Measurements from ENCODE around the gene DNAH14. TPM values are rescaled to one million over a fixed set of nuclear protein-coding genes. Genes with fewer than 3 reads are reported as not detected.

DNAH14 gene
- total and polyA plus RNA-seq, 2 of the 4 experiments (the other 2 are of a cell fraction), result 2.7 to 3.6 TPM

DNA sequence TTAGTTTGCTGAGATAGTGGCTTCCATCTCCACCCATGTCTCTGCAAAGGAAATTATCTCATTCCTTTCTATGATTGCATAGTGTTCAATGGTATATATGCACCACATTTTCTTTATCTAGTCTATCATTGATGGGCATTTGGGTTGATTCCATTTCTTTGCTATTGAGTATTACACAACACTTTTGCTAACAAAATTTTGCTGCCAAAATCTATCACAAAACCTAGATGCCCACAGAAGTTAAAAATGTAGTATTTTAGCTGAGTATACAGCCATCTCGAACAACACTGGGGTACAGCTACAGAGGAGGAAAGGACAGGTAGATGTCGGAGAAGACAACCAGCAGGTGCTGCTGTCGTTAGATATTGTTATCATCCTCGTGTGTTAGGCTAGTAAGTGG, 430.6 kb downstream of the DNAH14 start:
- ATAC-seq (ENCODE audit: low read depth), result no peak
- BruUV-seq (replicated peaks), result no TSS peak
- in situ Hi-C loops (cut with MboI; ENCODE audit: low sequenced_read_pairs), result no loop called here

More for the DNA sequence above, 430.6 kb downstream of the DNAH14 start:
- Histone ChIP-seq H3K4me3 (ENCODE audit: insufficient read depth, low read depth, low read length) (no peak overlapping the region), H4K8ac (ENCODE audit: low read depth in 2 of 2, low read length in 2 of 2) (no peak overlapping the region), H2AK5ac (ENCODE audit: low read depth, low read length) (no peak overlapping the region), H2AK9ac (replicated peaks; ENCODE audit: low read depth, low read length, poor library complexity) (no peak overlapping the region), H4K91ac (ENCODE audit: insufficient read depth, low read depth, low read length) (no peak overlapping the region), H3K79me1 (ENCODE audit: low read depth in 1 of 2, low read length in 2 of 2) (no peaks in the 10 kb centered on the region), H4K20me1 (ENCODE audit: insufficient read depth, low read length) (no peaks in the 10 kb centered on the region), H3K36me3 (ENCODE audit: control insufficient read depth, insufficient read depth, low read length) (no peaks in the 10 kb centered on the region), H2BK15ac (ENCODE audit: low read depth, low read length) (no peak overlapping the region), H2BK5ac (ENCODE audit: low read depth, low read length, poor library complexity, severe bottlenecking) (no peak overlapping the region), H3K27ac (ENCODE audit: insufficient read depth, low read length) (no peak overlapping the region), H2BK20ac (ENCODE audit: low read depth, low read length) (no peak overlapping the region), H3K27me3 (ENCODE audit: control insufficient read depth, insufficient read depth, low read length) (0 out of 2 replicates have a peak, but pooled peaks cover 1% of the 10 kb centered on the region), H3K4me2 (ENCODE audit: low read depth, low read length) (no peak overlapping the region), H3K9me1 (ENCODE audit: insufficient read depth, low read length) (no peaks in the 10 kb centered on the region), H3K4ac (ENCODE audit: low read depth, low read length) (no peak overlapping the region), H3K23ac (ENCODE audit: low read depth, low read length) (no peak overlapping the region), H3K9me3 (ENCODE audit: control insufficient read depth, insufficient read depth, low read length) (no peaks in the 10 kb centered on the region), H2AFZ (replicated peaks; ENCODE audit: low read length, poor library complexity) (no peak overlapping the region), H2BK120ac (ENCODE audit: low read depth, low read length) (no peak overlapping the region), H3K4me1 (ENCODE audit: control insufficient read depth, insufficient read depth, low read length) (no peaks in the 10 kb centered on the region), H3K18ac (ENCODE audit: low read depth, low read length) (no peak overlapping the region), H3K9ac (ENCODE audit: low read depth, low read length) (no peak overlapping the region), H3K14ac (replicated peaks; ENCODE audit: low read depth, low read length) (no peak overlapping the region), H3K56ac (ENCODE audit: extremely low read depth, insufficient read depth, low read length) (no peak overlapping the region), H4K5ac (ENCODE audit: low read depth, low read length) (no peak overlapping the region)
- WGBS, 2 experiments (ENCODE audit: extremely low coverage in 2 of 2, insufficient read length in 1 of 2), result no CpG with 5 or more reads among the region's 4 CpGs
- dilution Hi-C loops (cut with HindIII; ENCODE audit: low sequenced_read_pairs, unreplicated experiment) (no loop called here), intact Hi-C loops (cut with micrococcal nuclease) (no loop called here)
- TF ChIP-seq RCOR1 (IDR thresholded peaks at IDR 0.05; ENCODE audit: insufficient replicate concordance, low read length) (no peak), POLR2A (IDR thresholded peaks at IDR 0.05; ENCODE audit: low read depth, low read length) (no peak), SMC3 (IDR thresholded peaks at IDR 0.05; ENCODE audit: low read depth, low read length) (no peak), RAD21 (IDR thresholded peaks at IDR 0.05; ENCODE audit: low read length) (no peak), MXI1 (IDR thresholded peaks at IDR 0.05; ENCODE audit: borderline replicate concordance, low read depth, low read length) (no peak), MAFK (IDR thresholded peaks at IDR 0.05; ENCODE audit: low read depth, low read length) (no peak), FOS (IDR thresholded peaks at IDR 0.05; ENCODE audit: low read depth, low read length) (no peak), USF2 (IDR thresholded peaks at IDR 0.05; ENCODE audit: low read depth, low read length) (no peak), CHD1 (IDR thresholded peaks at IDR 0.05; ENCODE audit: low read depth, low read length) (no peak), CTCF (conservative IDR thresholded peaks at IDR 0.05; ENCODE audit: low read depth, low read length) (no peak), RFX5 (IDR thresholded peaks at IDR 0.05; ENCODE audit: low read depth, low read length) (no peak), BHLHE40 (IDR thresholded peaks at IDR 0.05; ENCODE audit: low read depth, low read length) (no peak), MAZ (IDR thresholded peaks at IDR 0.05; ENCODE audit: borderline replicate concordance, low read depth, low read length) (no peak), NFE2L2 (IDR thresholded peaks at IDR 0.05; ENCODE audit: low read depth, low read length) (no peak), CEBPB (IDR thresholded peaks at IDR 0.05; ENCODE audit: low read depth, low read length) (no peak)
- TF ChIP-seq, protein P1, sequence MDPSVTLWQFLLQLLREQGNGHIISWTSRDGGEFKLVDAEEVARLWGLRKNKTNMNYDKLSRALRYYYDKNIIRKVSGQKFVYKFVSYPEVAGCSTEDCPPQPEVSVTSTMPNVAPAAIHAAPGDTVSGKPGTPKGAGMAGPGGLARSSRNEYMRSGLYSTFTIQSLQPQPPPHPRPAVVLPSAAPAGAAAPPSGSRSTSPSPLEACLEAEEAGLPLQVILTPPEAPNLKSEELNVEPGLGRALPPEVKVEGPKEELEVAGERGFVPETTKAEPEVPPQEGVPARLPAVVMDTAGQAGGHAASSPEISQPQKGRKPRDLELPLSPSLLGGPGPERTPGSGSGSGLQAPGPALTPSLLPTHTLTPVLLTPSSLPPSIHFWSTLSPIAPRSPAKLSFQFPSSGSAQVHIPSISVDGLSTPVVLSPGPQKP (IDR thresholded peaks at IDR 0.05; ENCODE audit: borderline replicate concordance, low read depth, low read length), result no peak
- DNase-seq, result no peak
- CTCF ChIA-PET, result no interaction called here
- POLR2A ChIA-PET (ENCODE audit: unreplicated experiment), result no interaction called here

Measured in IMR-90 (cell line).